ENCODE measurements around the gene TH.
"Not testable (repeated sequence)": the region's sequence is repeated elsewhere in the genome, so short reads cannot be mapped to it uniquely, and the experiment has no call there.

Gene TH

GRCh38 chr11:2194877-2195755 lies 23.5 kb upstream of the TH start:
- DNase-seq: peak; percentile 27
- no peaks in the 10 kb centered on the region for H3K9me3 ChIP-seq (replicated peaks; ENCODE audit: insufficient read depth, low read length)
- H3K9me2 ChIP-seq (replicated peaks; ENCODE audit: insufficient read depth, low read length): no peaks in the 10 kb centered on the region
- no peak overlapping the region for H3K27ac ChIP-seq (ENCODE audit: low read length)
- no peaks in the 10 kb centered on the region for H3K79me2 ChIP-seq (ENCODE audit: low read length)
- no peaks in the 10 kb centered on the region for H3F3A ChIP-seq (ENCODE audit: insufficient read depth, low read length)
- peaks cover 83% of the 10 kb centered on the region for H3K27me3 ChIP-seq (replicated peaks; ENCODE audit: insufficient read depth, low read length)
- no peaks in the 10 kb centered on the region for H4K20me1 ChIP-seq (ENCODE audit: insufficient read depth, low read length)
- no peaks in the 10 kb centered on the region for H3K4me1 ChIP-seq (ENCODE audit: low read length)
- no peak overlapping the region for H2AFZ ChIP-seq (ENCODE audit: low read length)
- TF ChIP-seq CTCF (IDR thresholded peaks at IDR 0.05; ENCODE audit: low read length): peak; percentile 89
- TF ChIP-seq EZH2phosphoT487 (IDR thresholded peaks at IDR 0.05; ENCODE audit: low read length): no peak
- TF ChIP-seq EZH2 (optimal IDR thresholded peaks at IDR 0.05; ENCODE audit: low read depth, low read length): no peak
- no peak overlapping the region for H3K9ac ChIP-seq (ENCODE audit: low read length)
- no peak overlapping the region for H3K4me3 ChIP-seq (ENCODE audit: low read length)
- H3K4me2 ChIP-seq (ENCODE audit: low read depth, low read length): no peak overlapping the region
- H3K36me3 ChIP-seq (replicated peaks; ENCODE audit: insufficient read depth, low read length): no peaks in the 10 kb centered on the region

GRCh38 chr11:2193888-2194595 lies 22.4 kb upstream of the TH start:
- H4K20me1 ChIP-seq (ENCODE audit: insufficient read depth, low read length); H3K9me3 ChIP-seq (replicated peaks; ENCODE audit: insufficient read depth, low read length); H3K27ac ChIP-seq (ENCODE audit: low read length); H3K36me3 ChIP-seq (replicated peaks; ENCODE audit: insufficient read depth, low read length); H3K4me2 ChIP-seq (ENCODE audit: low read depth, low read length); DNase-seq; H3F3A ChIP-seq (ENCODE audit: insufficient read depth, low read length); H3K9ac ChIP-seq (ENCODE audit: low read length); H2AFZ ChIP-seq (ENCODE audit: low read length); H3K4me1 ChIP-seq (ENCODE audit: low read length); H3K9me2 ChIP-seq (replicated peaks; ENCODE audit: insufficient read depth, low read length); H3K79me2 ChIP-seq (ENCODE audit: low read length); H3K4me3 ChIP-seq (ENCODE audit: low read length): not testable (repeated sequence)
- peaks cover 83% of the 10 kb centered on the region for H3K27me3 ChIP-seq (replicated peaks; ENCODE audit: insufficient read depth, low read length)

GRCh38 chr11:2193099-2193887 lies 21.7 kb upstream of the TH start:
- no peaks in the 10 kb centered on the region for H3K79me2 ChIP-seq (ENCODE audit: low read length)
- H2AFZ ChIP-seq (ENCODE audit: low read length): no peak overlapping the region
- H3K27me3 ChIP-seq (replicated peaks; ENCODE audit: insufficient read depth, low read length): peaks cover 83% of the 10 kb centered on the region
- no peak overlapping the region for H3K4me3 ChIP-seq (ENCODE audit: low read length)
- no peaks in the 10 kb centered on the region for H3K4me1 ChIP-seq (ENCODE audit: low read length)
- H3K9ac ChIP-seq (ENCODE audit: low read length): no peak overlapping the region
- DNase-seq: no peak
- H3K9me2 ChIP-seq (replicated peaks; ENCODE audit: insufficient read depth, low read length): no peaks in the 10 kb centered on the region
- no peaks in the 10 kb centered on the region for H4K20me1 ChIP-seq (ENCODE audit: insufficient read depth, low read length)
- no peaks in the 10 kb centered on the region for H3K36me3 ChIP-seq (replicated peaks; ENCODE audit: insufficient read depth, low read length)
- no peak overlapping the region for H3K4me2 ChIP-seq (ENCODE audit: low read depth, low read length)
- no peaks in the 10 kb centered on the region for H3K9me3 ChIP-seq (replicated peaks; ENCODE audit: insufficient read depth, low read length)
- TF ChIP-seq EZH2 (optimal IDR thresholded peaks at IDR 0.05; ENCODE audit: low read depth, low read length): no peak
- H3K27ac ChIP-seq (ENCODE audit: low read length): no peak overlapping the region
- no peaks in the 10 kb centered on the region for H3F3A ChIP-seq (ENCODE audit: insufficient read depth, low read length)

- H3K27ac ChIP-seq (ENCODE audit: low read length): no peak overlapping the region
- H3K4me2 ChIP-seq (ENCODE audit: low read depth, low read length): no peak overlapping the region
- H3K27me3 ChIP-seq (replicated peaks; ENCODE audit: insufficient read depth, low read length): peaks cover 85% of the 10 kb centered on the region
- no peaks in the 10 kb centered on the region for H3K9me3 ChIP-seq (replicated peaks; ENCODE audit: insufficient read depth, low read length)
- no peak overlapping the region for H2AFZ ChIP-seq (ENCODE audit: low read length)
- H4K20me1 ChIP-seq (ENCODE audit: insufficient read depth, low read length): no peaks in the 10 kb centered on the region
- TF ChIP-seq CTCF (IDR thresholded peaks at IDR 0.05; ENCODE audit: low read length) (no peak), EZH2phosphoT487 (IDR thresholded peaks at IDR 0.05; ENCODE audit: low read length) (no peak), EZH2 (optimal IDR thresholded peaks at IDR 0.05; ENCODE audit: low read depth, low read length) (no peak)
- no peaks in the 10 kb centered on the region for H3K36me3 ChIP-seq (replicated peaks; ENCODE audit: insufficient read depth, low read length)
- H3K79me2 ChIP-seq (ENCODE audit: low read length): no peaks in the 10 kb centered on the region
- H3K4me3 ChIP-seq (ENCODE audit: low read length): no peak overlapping the region
- H3K9ac ChIP-seq (ENCODE audit: low read length): no peak overlapping the region
- no peaks in the 10 kb centered on the region for H3K9me2 ChIP-seq (replicated peaks; ENCODE audit: insufficient read depth, low read length)
- no peaks in the 10 kb centered on the region for H3K4me1 ChIP-seq (ENCODE audit: low read length)
- no peak for DNase-seq
- H3F3A ChIP-seq (ENCODE audit: insufficient read depth, low read length): no peaks in the 10 kb centered on the region
These were observed 20.8 kb upstream of the TH start for GRCh38 chr11:2192435-2192834.

Data from MM.1S (cell line).